CD1c-positive myeloid dendritic cell (primary cell): ENCODE results near the gene PANK4.

ENCODE experiments used
- DNase-seq: peaks from one replicate; pipeline ENCODE4 v3.0.0-alpha.2; 2016; ENCODE audit errors: extremely low spot score

The PANK4 gene

DNA sequence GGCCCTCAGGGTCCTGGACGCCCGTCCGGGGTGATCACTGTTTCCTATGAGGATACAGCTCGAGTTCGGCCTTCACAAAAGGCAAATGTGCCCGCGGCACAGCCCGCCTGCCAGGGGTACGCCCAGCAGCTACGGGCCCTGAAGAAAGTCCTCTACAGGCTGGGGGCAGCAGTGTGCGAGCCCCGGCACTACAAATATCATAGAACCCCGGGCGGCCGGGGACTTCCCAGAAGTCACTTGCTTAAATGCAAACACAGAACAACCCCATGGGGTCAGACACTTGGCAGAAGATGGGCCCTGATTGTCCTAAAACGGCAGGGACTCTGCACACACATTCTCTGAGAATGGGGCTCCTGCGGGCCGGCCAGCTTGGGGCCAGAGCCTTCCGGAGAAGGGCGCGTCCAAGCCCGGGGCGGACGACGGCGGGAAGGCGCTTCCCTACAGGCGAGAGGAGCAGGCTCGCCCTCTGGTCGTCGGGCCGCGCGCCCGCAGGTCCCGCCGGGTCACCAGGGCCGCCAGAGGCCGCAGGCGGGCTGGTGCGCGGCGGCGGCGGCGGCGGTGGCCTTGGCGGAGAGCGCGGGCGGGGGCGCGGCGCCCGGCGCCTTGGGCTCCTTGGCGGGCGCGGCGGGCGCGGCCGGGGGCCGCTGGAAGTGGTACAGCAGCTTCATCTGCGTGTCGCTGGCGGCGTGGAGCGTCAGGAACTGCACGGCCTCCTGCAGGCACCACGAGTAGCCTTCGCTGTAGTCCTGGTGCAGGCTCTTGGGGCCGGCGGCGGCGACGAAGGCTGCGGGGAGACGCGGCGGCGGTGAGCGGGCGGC is 2.8 kb upstream of the PANK4 start:
- peak; percentile 73 for DNase-seq

DNA sequence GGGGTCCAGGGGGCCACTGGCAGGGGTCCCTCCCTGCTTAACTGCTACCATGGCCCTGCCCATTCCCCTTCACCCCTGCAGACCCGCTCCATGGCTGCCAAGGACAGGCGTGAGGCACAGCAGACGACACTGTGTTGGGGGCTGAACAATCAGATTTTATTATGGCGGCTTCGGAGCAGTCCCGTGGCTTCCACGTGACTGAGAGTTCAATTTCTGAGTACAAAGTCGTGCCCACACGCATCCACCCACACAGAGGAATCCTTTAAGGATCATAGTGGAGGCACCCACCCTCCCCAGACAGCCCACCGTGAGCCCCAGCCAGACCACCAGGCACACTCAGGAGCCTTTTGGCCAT is 2.2 kb upstream of the PANK4 start:
- no peak for DNase-seq

DNA sequence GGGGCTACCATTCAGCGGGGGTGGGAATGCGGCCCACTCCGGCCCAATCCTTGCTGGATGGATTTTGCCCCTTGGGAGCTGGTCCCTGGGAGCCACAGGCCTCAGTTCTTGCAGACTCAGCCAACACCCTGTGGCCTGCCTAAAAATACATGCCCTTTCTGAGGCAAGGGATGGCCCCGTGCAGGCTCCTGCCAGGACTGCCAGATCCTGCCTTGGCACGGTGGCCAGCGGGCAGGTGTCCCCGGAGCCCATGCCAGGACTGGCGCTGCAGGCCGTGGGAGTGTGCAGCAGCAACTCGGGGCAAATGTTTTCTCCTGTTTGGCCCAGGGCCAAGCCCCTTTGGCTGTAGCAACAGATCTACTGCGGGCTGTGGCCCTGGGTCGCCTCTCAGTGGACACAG is 1.6 kb upstream of the PANK4 start:
- no peak for DNase-seq

DNA sequence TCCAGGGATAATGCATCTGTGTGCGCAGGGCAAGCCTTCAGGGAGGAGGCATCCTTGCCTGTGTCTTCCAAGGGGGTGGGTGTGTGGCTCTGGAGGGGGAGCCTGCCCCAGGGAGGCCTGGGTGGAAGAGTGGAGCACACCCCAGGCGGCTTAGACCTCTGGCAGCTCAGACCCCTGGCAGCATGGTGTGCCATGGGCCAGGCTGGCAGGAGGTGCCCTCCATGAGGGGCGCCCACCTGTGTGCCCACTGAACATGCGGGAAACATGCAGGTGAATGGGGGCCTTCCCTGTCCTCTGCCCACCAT is 1.1 kb upstream of the PANK4 start:
- no peak for DNase-seq

DNA sequence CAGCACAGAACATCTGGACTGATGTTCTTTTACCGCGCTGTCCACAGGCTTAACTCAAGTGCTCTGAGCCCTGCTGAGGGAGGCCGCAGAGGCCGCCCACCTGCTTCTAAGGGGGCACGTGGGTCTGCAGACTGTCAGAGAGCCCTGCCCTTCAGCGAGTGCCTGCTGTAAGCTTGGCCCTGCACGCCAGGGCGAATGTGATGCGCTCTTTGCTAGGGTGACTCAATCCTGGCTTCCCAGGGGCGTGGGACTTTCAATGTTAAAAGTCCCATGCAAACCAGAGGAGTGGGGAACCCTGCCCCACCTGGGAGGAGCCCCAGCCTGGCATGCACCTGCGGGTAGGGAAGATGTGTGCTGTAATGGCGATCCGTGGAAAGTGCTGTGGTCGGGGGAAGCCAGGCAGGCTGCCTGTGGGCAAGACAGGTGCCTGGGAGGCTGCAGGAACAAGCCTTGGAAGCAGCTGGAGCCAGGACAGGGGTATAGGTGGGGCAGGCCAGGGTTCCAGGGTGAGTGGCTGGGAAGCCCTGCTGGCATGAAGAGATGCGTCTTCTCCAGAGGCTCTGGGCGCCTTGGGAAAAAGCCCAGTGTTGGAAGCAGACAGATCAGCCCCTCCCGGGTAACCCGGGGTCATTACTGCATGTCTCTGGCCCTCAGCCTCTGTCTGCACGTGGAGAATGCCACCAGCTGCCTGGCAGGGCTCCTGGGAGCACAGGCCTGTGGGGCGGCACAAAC is 594 bp upstream of the PANK4 start:
- peak; percentile 72 for DNase-seq

DNA sequence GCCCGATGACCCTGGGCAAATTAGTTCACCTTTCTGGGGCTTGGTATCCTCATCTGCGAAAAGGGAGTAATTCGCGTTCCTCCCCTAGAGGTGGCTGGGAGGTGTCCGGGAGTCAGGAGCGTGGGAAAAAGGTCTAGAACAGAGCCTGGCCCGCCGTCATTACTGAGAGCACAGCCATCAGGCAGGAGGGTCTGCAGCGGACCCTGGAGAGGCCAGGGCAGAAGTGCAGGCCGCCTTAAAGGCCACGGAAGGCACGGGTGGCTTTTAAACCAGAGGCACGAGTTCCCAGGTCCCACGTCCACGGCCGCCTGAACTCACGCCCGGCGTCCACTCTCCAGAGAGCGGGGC is 850 bp downstream of the PANK4 start:
- DNase-seq = no peak

DNA sequence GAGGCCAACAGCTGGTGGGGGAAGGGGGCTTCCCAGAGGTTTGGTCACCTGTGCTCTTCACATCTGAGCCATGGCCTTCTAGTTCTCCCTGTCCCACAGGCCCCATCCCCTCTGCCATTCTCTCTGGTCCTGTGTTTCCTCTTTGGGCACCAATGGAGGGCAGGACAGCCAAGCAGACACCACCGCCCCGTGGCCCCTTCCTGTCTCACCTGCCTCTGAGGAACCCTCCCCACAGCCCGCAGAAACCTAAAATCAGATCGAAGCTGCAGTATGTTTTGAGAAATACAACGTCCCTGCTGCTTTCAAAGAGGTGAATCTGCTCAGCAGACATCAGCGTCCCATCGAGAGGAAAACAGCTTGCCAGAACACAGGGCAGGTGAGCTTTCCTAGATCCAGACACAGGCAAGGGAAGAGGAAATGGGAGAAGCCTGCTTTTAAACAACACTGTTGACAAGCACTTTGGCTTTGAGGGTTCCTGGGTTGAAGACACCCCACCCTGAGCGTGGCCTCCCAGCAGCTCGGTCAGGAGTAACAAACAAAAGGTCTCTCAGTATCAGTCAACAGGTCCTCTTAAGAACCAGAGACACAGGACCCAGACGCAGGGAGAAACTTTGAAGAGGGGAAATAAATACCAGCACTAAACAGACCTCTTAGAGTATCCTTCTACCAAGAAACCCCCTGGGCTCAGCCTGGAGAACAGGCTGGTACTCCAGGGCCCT is 2.3 kb downstream of the PANK4 start:
- no peak for DNase-seq

DNA sequence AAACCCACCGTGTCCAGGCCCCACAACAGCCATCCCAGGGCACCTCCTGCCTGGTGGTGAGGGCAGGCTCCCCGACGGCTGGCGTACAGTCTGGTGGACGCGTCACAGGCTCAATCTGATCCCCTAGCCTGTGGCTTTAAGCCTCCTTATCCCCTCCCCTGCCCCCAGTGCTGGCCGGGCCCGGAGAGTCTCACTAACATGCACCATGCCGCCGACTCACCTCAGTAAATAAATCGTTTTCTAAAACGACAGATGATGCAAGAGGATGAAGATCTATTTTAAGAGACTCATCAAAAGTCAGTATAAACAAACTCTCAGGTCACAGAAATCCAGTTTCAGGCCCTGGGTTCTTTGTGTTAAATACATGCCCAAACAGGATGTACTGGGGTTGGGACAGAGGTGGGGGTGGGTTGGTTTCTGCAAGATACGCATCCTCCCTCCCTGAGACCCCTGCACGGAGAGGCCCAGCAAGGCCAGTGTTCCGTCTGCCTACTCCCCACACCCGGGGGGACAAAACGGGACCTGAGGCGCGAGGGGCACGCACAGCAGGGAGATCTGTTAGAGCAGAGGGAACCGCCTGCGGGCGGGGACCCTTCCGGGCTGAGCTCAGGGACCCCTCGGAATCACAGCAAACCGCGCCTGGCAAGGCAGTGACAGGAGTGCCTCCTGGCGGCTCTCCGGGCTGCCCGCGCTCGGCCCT is 3.1 kb downstream of the PANK4 start:
- DNase-seq = no peak

DNA sequence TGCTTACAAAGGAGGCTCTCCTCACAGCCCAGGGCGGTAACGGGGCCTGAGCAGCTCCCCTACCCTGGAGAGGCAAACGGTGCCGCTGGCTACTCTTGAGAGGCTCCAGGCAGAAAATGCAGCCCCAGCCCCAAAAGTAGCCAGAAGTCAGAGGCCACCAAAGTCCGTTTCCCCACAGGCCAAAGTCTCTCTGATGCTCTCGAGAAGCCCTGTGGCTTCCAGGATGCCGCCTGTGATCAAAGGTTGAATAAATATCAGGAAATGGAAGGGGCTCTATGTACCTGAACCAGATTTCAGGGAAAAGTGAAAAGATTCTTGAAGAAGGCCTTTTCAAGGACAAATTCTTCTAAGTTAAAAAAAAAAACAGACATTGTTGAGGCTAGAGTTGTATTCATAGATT is 4.2 kb downstream of the PANK4 start:
- no peak for DNase-seq

DNA sequence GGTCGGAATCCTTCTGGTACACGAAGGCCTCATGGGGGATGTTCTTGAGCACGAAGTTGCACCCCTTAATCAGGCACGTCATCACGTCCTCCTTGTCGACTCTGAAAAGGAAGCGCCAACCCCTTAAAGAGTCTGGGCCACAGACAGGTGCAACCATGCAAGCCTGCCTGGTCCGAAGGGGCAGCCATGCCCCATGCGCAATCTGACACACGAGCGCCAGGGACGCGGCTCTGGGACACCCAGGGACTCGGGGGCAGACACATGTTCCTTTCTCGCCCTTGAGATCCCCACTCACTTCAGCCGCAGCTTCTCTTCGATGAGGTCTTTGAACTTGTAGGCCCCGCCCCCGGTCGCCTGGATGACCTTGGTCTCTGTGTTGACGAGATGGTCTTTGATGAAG is 5.6 kb downstream of the PANK4 start:
- DNase-seq = no peak

DNA sequence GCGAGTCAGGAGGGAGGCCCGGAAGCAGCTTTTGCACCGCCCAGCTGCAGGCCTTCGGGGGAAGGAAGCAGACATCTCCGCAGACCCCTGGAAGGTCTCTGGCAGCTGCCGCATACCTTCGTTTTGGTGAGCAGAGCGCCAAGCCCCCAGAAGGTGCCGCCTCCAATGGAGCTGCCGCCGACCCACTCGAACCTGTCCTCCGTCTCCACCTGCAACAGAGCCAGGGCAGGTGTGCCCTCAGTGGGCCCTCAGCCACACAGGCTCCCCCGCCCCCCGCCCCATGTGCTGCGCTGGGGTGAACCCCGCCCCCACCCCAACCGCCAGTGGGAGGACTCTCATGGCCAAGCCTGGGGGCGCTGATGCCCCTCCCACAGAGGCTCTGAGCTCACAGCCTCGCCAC is 6.2 kb downstream of the PANK4 start:
- DNase-seq = no peak

DNA sequence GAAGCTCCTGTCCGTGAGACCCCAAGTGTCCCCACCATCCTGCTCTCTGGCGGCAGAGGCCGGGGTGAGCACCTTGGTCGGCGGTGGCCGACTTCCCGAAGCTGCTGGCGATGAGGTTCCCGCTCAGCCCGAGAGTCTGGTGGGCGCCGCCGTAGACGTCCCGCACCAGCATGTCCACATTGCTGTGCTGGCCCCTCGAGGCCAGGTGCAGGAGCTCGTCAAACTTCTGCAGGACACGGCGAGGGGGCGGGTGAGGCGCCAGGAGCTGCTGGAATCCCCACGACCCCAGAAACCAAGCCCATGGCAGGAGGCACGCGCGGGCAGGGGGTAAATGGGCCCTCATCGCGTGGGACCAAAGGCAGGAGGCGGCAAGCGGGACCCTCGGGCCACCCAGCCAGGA is 6.7 kb downstream of the PANK4 start:
- DNase-seq = no peak

DNA sequence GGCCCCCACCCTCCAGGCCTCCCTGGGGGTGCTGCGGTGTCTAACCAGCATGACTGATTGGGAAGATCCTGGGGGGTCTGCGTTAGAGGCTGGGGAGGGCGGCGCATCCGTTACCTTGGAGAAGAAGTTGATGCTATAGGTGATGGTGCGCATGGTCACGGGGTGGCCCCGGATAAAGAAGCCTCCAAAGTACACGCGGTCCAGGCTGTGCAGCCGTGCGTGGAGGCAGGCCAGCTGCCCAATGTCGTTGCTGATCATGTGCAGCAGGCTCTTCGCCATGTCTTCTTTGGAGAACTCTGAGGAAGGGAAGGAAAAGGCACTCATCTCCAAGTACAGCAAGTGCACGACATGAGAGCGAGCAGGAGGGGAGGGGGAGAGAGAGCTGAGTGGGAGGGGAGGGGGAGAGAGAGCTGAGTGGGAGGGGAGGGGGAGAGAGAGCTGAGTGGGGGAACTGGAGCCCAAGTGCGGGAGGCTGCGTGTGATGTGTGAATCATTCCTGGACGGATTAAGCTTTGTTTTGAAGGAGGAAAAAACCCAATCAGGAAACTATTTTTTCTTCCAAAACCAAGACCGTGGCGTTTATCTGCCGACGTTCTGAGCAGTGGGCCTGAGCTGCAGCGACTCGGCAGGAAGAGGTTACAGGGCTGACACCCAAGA is 7.2 kb downstream of the PANK4 start:
- no peak for DNase-seq

DNA sequence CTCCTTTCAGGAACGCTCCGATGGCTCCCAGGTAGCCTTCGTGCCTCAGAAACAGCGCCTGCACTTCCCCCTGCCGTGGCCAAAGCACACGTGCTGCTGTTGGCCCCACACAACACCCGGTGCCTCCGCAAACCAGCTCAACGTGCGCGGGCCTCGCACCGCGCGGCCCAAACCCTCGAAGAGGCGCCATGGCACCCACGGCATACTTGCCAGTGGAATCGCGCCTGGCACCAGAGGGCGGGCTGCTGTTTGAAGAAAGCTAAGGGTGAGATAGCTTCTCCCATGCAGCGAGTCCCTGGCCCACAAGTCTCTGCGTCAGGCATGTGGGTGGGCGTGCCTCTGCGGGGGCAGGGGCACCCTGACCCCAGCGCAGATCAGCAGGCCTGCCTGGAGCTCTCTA is 7.9 kb downstream of the PANK4 start:
- no peak for DNase-seq

DNA sequence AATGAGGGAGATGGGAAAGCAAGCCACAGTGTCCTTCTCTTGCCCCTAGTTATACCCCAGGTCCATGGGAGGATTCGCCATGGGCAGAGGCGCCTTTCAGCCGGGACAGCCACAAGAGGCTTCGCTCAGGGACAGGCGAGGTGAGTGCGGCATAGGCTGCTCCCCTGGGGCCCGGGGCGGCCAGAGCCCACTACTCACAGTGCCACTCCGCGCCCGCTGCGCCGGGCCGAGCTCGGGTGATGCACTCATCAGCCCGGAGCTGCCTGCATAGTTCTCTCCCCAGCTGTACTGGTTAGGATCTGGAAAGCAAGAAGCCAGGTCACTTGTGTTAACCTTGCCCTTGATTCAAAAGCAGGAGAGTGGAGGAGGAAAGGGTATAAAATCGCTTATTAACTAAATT is 8.4 kb downstream of the PANK4 start:
- no peak for DNase-seq

DNA sequence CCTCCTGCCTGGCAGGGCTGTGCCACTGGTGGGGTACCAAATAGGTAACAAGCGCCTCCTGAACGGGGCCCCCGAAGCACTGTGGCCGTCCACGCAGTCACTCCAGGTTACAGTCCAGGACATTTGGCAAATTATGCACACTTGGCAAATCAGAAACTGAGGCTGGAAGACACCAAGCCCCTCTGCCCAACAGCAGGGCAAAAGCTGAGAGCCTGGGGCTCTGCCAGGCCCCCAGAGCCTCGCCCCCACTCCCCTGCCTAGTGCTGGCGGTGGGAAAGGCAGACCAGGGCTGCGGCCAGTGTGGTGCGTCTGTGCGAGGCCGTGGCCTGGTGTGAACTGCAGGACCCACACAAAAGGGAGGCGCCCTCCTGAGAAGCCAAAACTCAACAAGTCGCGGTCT is 9.4 kb downstream of the PANK4 start:
- no peak for DNase-seq

DNA sequence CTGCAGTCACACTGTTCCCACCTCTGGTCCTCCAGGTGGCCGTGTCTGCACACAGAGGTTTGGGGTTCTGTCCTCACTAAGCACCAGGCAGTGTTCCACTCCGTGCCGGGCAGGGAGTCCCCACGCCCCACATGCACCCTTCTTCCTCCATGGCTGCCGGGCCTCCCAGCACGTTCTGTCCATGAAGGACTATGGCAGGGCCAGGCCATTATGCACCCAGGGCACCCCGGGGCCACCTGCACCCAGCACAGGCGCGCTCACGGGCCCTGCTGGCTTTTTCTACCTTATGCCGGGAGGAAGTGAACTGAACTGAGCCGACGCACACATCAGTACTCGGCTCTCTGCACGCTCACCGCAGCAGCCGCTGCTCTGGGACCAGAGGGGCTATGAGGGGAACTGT is 10.3 kb downstream of the PANK4 start:
- DNase-seq = no peak

DNA sequence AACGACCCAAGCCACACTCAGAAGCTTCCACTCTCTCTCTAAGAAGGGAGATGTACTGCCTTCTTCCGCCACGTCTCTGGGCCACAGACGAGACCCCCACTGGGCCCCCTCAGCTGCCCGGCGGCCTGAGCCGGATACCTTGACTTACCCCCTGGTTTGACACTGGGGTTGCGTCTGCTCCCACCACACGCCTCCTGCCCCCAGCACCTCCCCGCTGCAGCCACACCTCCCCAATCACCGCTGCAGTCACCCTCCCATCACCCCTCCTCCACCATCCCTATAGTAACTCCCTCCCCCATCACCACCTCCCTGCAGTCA is 10.7 kb downstream of the PANK4 start:
- no peak for DNase-seq

DNA sequence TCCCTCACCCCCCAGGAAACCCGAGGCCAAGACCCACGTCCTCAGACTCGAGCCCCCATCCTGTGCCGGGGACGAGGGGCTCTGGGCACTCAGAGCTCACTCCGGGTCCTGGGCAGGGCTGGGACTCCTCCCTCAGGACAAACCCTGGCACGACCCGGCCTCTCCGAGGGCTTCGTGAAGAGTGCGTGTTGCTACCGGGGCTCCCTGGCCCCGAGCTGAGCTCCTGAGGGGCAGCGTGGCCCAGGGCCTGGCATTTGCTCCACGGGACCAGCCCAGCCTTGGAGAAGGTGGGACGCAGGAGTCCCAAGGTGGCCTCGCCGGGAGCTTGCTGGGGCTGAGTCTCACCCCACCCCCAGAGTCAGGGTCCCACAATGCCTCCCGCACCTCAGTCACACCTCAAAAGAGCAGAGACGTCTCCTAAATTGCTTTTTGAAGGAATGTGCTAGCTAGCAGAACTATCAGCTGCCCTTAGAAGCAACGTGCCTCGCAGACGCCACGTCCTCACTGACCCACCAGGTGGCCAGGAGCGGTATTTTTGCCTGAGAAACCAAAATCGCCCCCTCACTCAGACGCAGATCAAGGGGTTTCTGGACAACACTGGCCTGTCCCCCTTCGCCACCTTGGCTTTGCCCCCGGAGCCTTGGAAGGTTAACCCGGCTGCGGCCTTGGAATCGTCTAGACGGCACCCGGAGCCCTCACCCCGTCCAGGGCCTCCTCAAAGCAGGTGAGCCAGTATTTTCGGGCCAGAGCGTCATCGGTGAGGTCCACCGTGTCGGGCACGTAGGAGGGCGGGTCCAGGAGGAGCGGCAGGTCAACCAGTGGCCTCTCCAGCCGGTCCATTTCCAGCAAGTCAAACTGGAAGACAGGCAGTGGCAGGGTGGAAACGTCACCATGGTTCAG is 11.3 kb downstream of the PANK4 start:
- DNase-seq = no peak

DNA sequence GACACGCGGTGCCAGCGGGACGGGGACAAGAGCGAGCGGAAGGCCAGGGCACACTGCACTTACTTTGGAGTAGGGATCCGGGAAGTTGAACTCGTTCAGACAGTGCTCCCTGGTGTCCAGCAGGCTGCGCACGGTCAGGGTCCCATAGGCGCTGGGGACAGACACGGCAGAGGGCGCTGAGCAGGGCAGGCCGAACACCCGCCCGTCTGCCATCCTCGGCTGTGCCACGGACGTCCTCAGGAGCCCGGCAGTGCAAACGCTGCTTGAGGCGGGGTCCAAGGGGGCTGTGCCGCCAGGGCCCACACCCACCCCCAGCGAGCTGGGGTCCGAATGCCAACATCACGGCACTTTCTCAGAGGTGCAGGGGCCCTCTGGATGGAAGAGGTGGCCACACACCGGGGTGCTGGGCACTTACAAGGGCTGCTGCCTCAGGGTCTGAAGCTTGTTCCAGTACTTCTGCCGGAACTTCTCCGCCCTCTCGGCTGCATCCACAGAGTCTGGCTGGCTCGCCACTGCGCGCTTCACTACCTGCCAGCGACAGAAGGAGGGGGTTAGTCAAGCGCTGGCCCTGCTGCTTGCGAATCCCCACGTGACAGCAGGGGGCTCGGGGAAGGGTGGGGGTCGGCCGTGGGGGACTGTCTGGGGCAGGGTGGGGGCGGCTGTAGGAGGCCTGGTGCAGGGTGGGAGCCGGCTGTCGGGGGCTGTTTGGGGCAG is 12.3 kb downstream of the PANK4 start:
- DNase-seq = no peak
